ENCODE measurements around the gene DENND1A.

GRCh38 chr9:123739902-123740301 is 190.0 kb downstream of the DENND1A start:
- TF ChIP-seq, protein P1, sequence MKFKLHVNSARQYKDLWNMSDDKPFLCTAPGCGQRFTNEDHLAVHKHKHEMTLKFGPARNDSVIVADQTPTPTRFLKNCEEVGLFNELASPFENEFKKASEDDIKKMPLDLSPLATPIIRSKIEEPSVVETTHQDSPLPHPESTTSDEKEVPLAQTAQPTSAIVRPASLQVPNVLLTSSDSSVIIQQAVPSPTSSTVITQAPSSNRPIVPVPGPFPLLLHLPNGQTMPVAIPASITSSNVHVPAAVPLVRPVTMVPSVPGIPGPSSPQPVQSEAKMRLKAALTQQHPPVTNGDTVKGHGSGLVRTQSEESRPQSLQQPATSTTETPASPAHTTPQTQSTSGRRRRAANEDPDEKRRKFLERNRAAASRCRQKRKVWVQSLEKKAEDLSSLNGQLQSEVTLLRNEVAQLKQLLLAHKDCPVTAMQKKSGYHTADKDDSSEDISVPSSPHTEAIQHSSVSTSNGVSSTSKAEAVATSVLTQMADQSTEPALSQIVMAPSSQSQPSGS (CRISPR knock-in tag; IDR thresholded peaks at IDR 0.05; ENCODE audit: borderline replicate concordance, low read depth): no peak
- TF ChIP-seq, protein P2, sequence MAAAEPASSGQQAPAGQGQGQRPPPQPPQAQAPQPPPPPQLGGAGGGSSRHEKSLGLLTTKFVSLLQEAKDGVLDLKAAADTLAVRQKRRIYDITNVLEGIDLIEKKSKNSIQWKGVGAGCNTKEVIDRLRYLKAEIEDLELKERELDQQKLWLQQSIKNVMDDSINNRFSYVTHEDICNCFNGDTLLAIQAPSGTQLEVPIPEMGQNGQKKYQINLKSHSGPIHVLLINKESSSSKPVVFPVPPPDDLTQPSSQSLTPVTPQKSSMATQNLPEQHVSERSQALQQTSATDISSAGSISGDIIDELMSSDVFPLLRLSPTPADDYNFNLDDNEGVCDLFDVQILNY (CRISPR knock-in tag; IDR thresholded peaks at IDR 0.05): no peak
- TF ChIP-seq, protein P3, sequence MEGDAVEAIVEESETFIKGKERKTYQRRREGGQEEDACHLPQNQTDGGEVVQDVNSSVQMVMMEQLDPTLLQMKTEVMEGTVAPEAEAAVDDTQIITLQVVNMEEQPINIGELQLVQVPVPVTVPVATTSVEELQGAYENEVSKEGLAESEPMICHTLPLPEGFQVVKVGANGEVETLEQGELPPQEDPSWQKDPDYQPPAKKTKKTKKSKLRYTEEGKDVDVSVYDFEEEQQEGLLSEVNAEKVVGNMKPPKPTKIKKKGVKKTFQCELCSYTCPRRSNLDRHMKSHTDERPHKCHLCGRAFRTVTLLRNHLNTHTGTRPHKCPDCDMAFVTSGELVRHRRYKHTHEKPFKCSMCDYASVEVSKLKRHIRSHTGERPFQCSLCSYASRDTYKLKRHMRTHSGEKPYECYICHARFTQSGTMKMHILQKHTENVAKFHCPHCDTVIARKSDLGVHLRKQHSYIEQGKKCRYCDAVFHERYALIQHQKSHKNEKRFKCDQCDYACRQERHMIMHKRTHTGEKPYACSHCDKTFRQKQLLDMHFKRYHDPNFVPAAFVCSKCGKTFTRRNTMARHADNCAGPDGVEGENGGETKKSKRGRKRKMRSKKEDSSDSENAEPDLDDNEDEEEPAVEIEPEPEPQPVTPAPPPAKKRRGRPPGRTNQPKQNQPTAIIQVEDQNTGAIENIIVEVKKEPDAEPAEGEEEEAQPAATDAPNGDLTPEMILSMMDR (IDR thresholded peaks at IDR 0.05): no peak
- no peak for TF ChIP-seq TCF7 (CRISPR knock-in tag; IDR thresholded peaks at IDR 0.05; ENCODE audit: low read depth)
- no peak for TF ChIP-seq SMAD3 (CRISPR knock-in tag; IDR thresholded peaks at IDR 0.05; ENCODE audit: borderline replicate concordance)
- TF ChIP-seq ATF3 (CRISPR knock-in tag; conservative IDR thresholded peaks at IDR 0.05): no peak
- TF ChIP-seq PRRX2 (CRISPR knock-in tag; IDR thresholded peaks at IDR 0.05): no peak
- no peak for TF ChIP-seq ESRRA (CRISPR knock-in tag; IDR thresholded peaks at IDR 0.05; ENCODE audit: borderline replicate concordance)
- no peak for TF ChIP-seq KAT7 (CRISPR knock-in tag; IDR thresholded peaks at IDR 0.05; ENCODE audit: borderline replicate concordance)
- TF ChIP-seq, protein P4, sequence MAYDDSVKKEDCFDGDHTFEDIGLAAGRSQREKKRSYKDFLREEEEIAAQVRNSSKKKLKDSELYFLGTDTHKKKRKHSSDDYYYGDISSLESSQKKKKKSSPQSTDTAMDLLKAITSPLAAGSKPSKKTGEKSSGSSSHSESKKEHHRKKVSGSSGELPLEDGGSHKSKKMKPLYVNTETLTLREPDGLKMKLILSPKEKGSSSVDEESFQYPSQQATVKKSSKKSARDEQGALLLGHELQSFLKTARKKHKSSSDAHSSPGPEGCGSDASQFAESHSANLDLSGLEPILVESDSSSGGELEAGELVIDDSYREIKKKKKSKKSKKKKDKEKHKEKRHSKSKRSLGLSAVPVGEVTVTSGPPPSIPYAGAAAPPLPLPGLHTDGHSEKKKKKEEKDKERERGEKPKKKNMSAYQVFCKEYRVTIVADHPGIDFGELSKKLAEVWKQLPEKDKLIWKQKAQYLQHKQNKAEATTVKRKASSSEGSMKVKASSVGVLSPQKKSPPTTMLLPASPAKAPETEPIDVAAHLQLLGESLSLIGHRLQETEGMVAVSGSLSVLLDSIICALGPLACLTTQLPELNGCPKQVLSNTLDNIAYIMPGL (CRISPR knock-in tag; IDR thresholded peaks at IDR 0.05): no peak
- TF ChIP-seq PRDM15 (CRISPR knock-in tag; IDR thresholded peaks at IDR 0.05): no peak
